ENCODE data around the gene IKZF1. TPM values are rescaled to one million over a fixed set of nuclear protein-coding genes. Genes with fewer than 3 reads are reported as not detected.
A peak's percentile ranks its signal among the peaks of the same experiment; 100 is the strongest.

The IKZF1 gene
- total and polyA plus RNA-seq, 2 of the 4 experiments (the other 2 are of a cell fraction): not detected

GRCh38 chr7:50382455-50382854 lies 77.9 kb downstream of the IKZF1 start:
- dilution Hi-C loops (cut with HindIII; ENCODE audit: low sequenced_read_pairs, unreplicated experiment): no loop called here
- H3K14ac ChIP-seq (replicated peaks; ENCODE audit: low read depth, low read length): no peak overlapping the region
- no peak overlapping the region for H2BK5ac ChIP-seq (ENCODE audit: low read depth, low read length, poor library complexity, severe bottlenecking)
- no peak overlapping the region for H2AK9ac ChIP-seq (replicated peaks; ENCODE audit: low read depth, low read length, poor library complexity)
- no peak overlapping the region for H3K23ac ChIP-seq (ENCODE audit: low read depth, low read length)
- no peak overlapping the region for H3K4me3 ChIP-seq (ENCODE audit: insufficient read depth, low read depth, low read length)
- H3K4me2 ChIP-seq (ENCODE audit: low read depth, low read length): no peak overlapping the region
- H2BK120ac ChIP-seq (ENCODE audit: low read depth, low read length): no peak overlapping the region
- ChIA-PET CTCF (no interaction called here), POLR2A (ENCODE audit: unreplicated experiment) (no interaction called here)
- intact Hi-C loops (cut with micrococcal nuclease): no loop called here
- H3K27me3 ChIP-seq (ENCODE audit: control insufficient read depth, insufficient read depth, low read length): no peaks in the 10 kb centered on the region; the same call in 1 of the 2 replicates
- 75% methylated on average over 16 of the region's 21 CpGs; no CpG with 5 or more reads in 1 of the 2 experiments for WGBS, 2 experiments (ENCODE audit: extremely low coverage in 2 of 2, insufficient read length in 1 of 2)
- H3K56ac ChIP-seq (ENCODE audit: extremely low read depth, insufficient read depth, low read length): no peak overlapping the region
- H2AK5ac ChIP-seq (ENCODE audit: low read depth, low read length): no peak overlapping the region
- DNase-seq: no peak
- no peaks in the 10 kb centered on the region for H3K9me3 ChIP-seq (ENCODE audit: control insufficient read depth, insufficient read depth, low read length)
- BruUV-seq (replicated peaks): no TSS peak
- no peak overlapping the region for H2BK15ac ChIP-seq (ENCODE audit: low read depth, low read length)
- no peak overlapping the region for H4K8ac ChIP-seq (ENCODE audit: low read depth in 2 of 2, low read length in 2 of 2)
- no peak overlapping the region for H2BK20ac ChIP-seq (ENCODE audit: low read depth, low read length)
- no peaks in the 10 kb centered on the region for H3K36me3 ChIP-seq (ENCODE audit: control insufficient read depth, insufficient read depth, low read length)
- ATAC-seq (ENCODE audit: low read depth): no peak
- H4K20me1 ChIP-seq (ENCODE audit: insufficient read depth, low read length): no peaks in the 10 kb centered on the region
- H3K18ac ChIP-seq (ENCODE audit: low read depth, low read length): no peak overlapping the region
- in situ Hi-C loops (cut with MboI; ENCODE audit: low sequenced_read_pairs): no loop called here
- H3K79me1 ChIP-seq (ENCODE audit: low read depth in 1 of 2, low read length in 2 of 2): no peaks in the 10 kb centered on the region
- peak overlapping the region; percentile 41 for H2AFZ ChIP-seq (replicated peaks; ENCODE audit: low read length, poor library complexity)
- no peak overlapping the region for H3K4ac ChIP-seq (ENCODE audit: low read depth, low read length)
- TF ChIP-seq SMC3 (IDR thresholded peaks at IDR 0.05; ENCODE audit: low read depth, low read length): no peak
- H4K5ac ChIP-seq (ENCODE audit: low read depth, low read length): no peak overlapping the region
- H3K9me1 ChIP-seq (ENCODE audit: insufficient read depth, low read length): no peaks in the 10 kb centered on the region
- no peak overlapping the region for H3K9ac ChIP-seq (ENCODE audit: low read depth, low read length)
- H3K4me1 ChIP-seq (ENCODE audit: control insufficient read depth, insufficient read depth, low read length): no peaks in the 10 kb centered on the region
- H3K27ac ChIP-seq (ENCODE audit: insufficient read depth, low read length): no peak overlapping the region
- H4K91ac ChIP-seq (ENCODE audit: insufficient read depth, low read depth, low read length): no peak overlapping the region
